GM12878 (cell line): ENCODE data around the gene PARN. TPM values are rescaled to one million over a fixed set of nuclear protein-coding genes. Genes with fewer than 3 reads are reported as not detected.
"Not testable (repeated sequence)": the region's sequence is repeated elsewhere in the genome, so short reads cannot be mapped to it uniquely, and the experiment has no call there.

ENCODE experiments used
- ATAC-seq: fragments of 200-7000 bp; cut with Tn5 transposase; 3 replicates; pipeline ENCODE4 v1.9.1; 2020; ENCODE audit warnings: mild to moderate bottlenecking, moderate library complexity
- BruUV-seq: library from RNA; stranded (reverse); fragments of 400-500 nt; replicated peaks from 2 replicates; lab custom pipeline; 2021; lab: Mats Ljungman, UMichigan
- CTCF ChIA-PET: fragments of 300-600 bp; sonication (Branson Sonifier 250); formaldehyde crosslinking; extraction: SDS; loops from one replicate; lab custom pipeline; 2021; ENCODE audit warnings: inconsistent platforms; lab: Yijun Ruan, JAX
- POLR2A ChIA-PET: fragments of 350-600 bp; formaldehyde crosslinking; extraction: SDS; loops from one replicate; lab custom pipeline; 2021; ENCODE audit warnings: inconsistent platforms; lab: Charles Lee
- RAD21 ChIA-PET: fragments of 300-600 bp; sonication (Branson Sonifier 250); formaldehyde crosslinking; loops from one replicate; lab custom pipeline; 2023; ENCODE audit warnings: antibody characterized with exemption; ENCODE audit not compliant: unreplicated experiment; lab: Charles Lee
- SMC1A ChIA-PET: fragments of 300-600 bp; sonication (Branson Sonifier 250); formaldehyde crosslinking; loops from one replicate; lab custom pipeline; 2023; ENCODE audit not compliant: unreplicated experiment, uncharacterized antibody; lab: Charles Lee
- DNase-seq: peaks from one replicate; pipeline ENCODE4 v3.0.0-alpha.2; 2011; ENCODE audit warnings: low read depth, low spot score
- FAIRE-seq: peaks from 3 replicates; lab custom pipeline; 2011; peaks lifted over from hg19 to GRCh38; lab: Jason Lieb, UNC
- H2AFZ ChIP-seq: 2 replicates; pipeline ENCODE4 v1.6.0; 2011; ENCODE audit warnings: low read depth, low read length, control low read depth; ENCODE audit not compliant: control insufficient read depth
- H3K27ac ChIP-seq: 2 replicates; pipeline ENCODE4 v1.5.1; 2011; ENCODE audit warnings: control low read depth; ENCODE audit not compliant: control insufficient read depth, insufficient read depth
- H3K27me3 ChIP-seq, 2 experiments: replicated peaks in 1 of 2; 2 replicates each; pipeline versions ENCODE4 v1.6.0 to v1.6.1; 2011; ENCODE audit warnings: low read length in 1 of 2; ENCODE audit not compliant: control insufficient read depth in 2 of 2, insufficient read depth in 2 of 2
- H3K36me3 ChIP-seq, 2 experiments: 2 replicates each; pipeline ENCODE4 v1.5.1; 2011; ENCODE audit warnings: low read length in 1 of 2; ENCODE audit not compliant: control insufficient read depth in 2 of 2, insufficient read depth in 2 of 2
- H3K4me1 ChIP-seq: 2 replicates; pipeline ENCODE4 v1.6.1; 2011; ENCODE audit warnings: mild to moderate bottlenecking, low read length, moderate library complexity, mixed read lengths; ENCODE audit not compliant: control insufficient read depth, insufficient read depth
- H3K4me2 ChIP-seq: 2 replicates; pipeline ENCODE4 v1.6.0; 2011; ENCODE audit warnings: control low read depth; ENCODE audit not compliant: control insufficient read depth, insufficient read depth
- H3K4me3 ChIP-seq: fragments of 200-600 bp; sonication (generic); 2 replicates; pipeline ENCODE4 v1.5.1; 2016
- H3K79me2 ChIP-seq: 2 replicates; pipeline ENCODE4 v1.6.0; 2011; ENCODE audit warnings: low read length; ENCODE audit not compliant: control insufficient read depth, insufficient read depth
- H3K9ac ChIP-seq: 2 replicates; pipeline ENCODE4 v1.8.0; 2011; ENCODE audit warnings: low read length, control low read depth, mixed read lengths; ENCODE audit not compliant: control insufficient read depth, insufficient read depth
- H3K9me3 ChIP-seq: replicated peaks from 3 replicates; pipeline ENCODE4 v1.5.1; 2011; ENCODE audit warnings: mild to moderate bottlenecking, low read length; ENCODE audit not compliant: control insufficient read depth, insufficient read depth
- H4K20me1 ChIP-seq: 2 replicates; pipeline ENCODE4 v1.6.0; 2011; ENCODE audit not compliant: control insufficient read depth, insufficient read depth
- EP300 ChIP-seq, 2 experiments: fragments of 150-350 bp in 1 of 2; IDR thresholded peaks; 2 replicates each; pipeline ENCODE4 v1.6.1; 2011 to 2012; ENCODE audit warnings: low read depth in 2 of 2, low read length in 2 of 2, borderline replicate concordance in 1 of 2, improper control_type of control experiment in 1 of 2, inconsistent platforms in 1 of 2; ENCODE audit not compliant: control insufficient read depth in 1 of 2
- PAX5 ChIP-seq: IDR thresholded peaks from 2 replicates; pipeline ENCODE4 v1.6.1; 2011; ENCODE audit warnings: low read depth, low read length, borderline replicate concordance
- REST ChIP-seq: IDR thresholded peaks from 2 replicates; pipeline ENCODE4 v1.6.1; 2012; ENCODE audit warnings: mild to moderate bottlenecking, low read depth, low read length
- ZNF592 ChIP-seq: fragments of 450-650 bp; IDR thresholded peaks from 2 replicates; pipeline ENCODE4 v1.6.1; 2017; ENCODE audit warnings: mild to moderate bottlenecking, moderate library complexity
- WGBS: methylation state at CpG from one replicate; pipeline ENCODE4 v1.1.6; 2016; ENCODE audit warnings: low lambda C conversion rate; ENCODE audit not compliant: insufficient replicate concordance, insufficient coverage; ENCODE audit errors: missing lambda C conversion rate; 5-methylcytosine and 5-hydroxymethylcytosine counted together
- in situ Hi-C: fragments of 300-500 bp; cut with MboI; formaldehyde crosslinking; loops from 9 replicates; pipeline ENCODE4 v1.14.3; 2018; ENCODE audit warnings: mixed read lengths
- intact Hi-C: fragments of 100-400 bp; cut with micrococcal nuclease; formaldehyde crosslinking; loops from one replicate; pipeline ENCODE4 v1.14.2; 2022; ENCODE audit not compliant: unreplicated experiment
- polyA plus RNA-seq, 11 experiments: library from polyadenylated mRNA; depleted of rRNA in 4 of 11; unstranded in 6 of 11; stranded (reverse) in 5 of 11; fragments of >200 nt; fragmentation: Nextera tagmentation in 4 of 11; fragmentation: Illumina TruSeq in 1 of 11; extraction: Ambion mirVana in 4 of 11; extraction: Trizol in 1 of 11; gene quantifications; 1 replicate in 1 of 11; 2 replicates in 10 of 11; pipeline versions ENCODE4 v1.2.1 to v1.2.3, GENCODE V29; 2011 to 2016; ENCODE audit warnings: inconsistent platforms in 2 of 11, missing spikeins in 2 of 11, low read depth in 1 of 11
- total RNA-seq, 4 experiments: library from RNA; depleted of rRNA in 3 of 4; stranded (reverse); fragments of >200 nt in 3 of 4; fragmentation: Illumina TruSeq in 1 of 4; extraction: Trizol in 1 of 4; gene quantifications; 2 replicates each; pipeline versions ENCODE4 v1.2.1 to v1.2.3, GENCODE V29; 2013 to 2021

Gene PARN
- total and polyA plus RNA-seq, 10 of the 15 experiments (the other 5 are each of a cell fraction or from before 2014, with no cell fraction given) = 15.6 to 77.3 (median 47.7) TPM

- POLR2A ChIA-PET = interaction anchor here (0.6 kb wide), 1 partner anchor 416 kb away, joined by 3 read pairs; no protein-coding TSS in a partner anchor
- FAIRE-seq = no peak
- WGBS = 93% methylated on average over 18 of the region's 18 CpGs
- Histone ChIP-seq H3K79me2 (no peaks in the 10 kb centered on the region), H3K36me3 (no peaks in the 10 kb centered on the region), H3K4me3 (no peak overlapping the region), H3K4me1 (no peaks in the 10 kb centered on the region), H4K20me1 (no peaks in the 10 kb centered on the region), H2AFZ (no peak overlapping the region), H3K27me3 (no peaks in the 10 kb centered on the region)
- SMC1A ChIA-PET = no interaction called here
- no peak for ATAC-seq
- in situ Hi-C loops = no loop called here
- CTCF ChIA-PET = no interaction called here
- RAD21 ChIA-PET = no interaction called here
- DNase-seq = no peak
- BruUV-seq = no TSS peak
- intact Hi-C loops = no loop called here
- no peak for TF ChIP-seq REST
- no peak for TF ChIP-seq PAX5
- no peak for TF ChIP-seq ZNF592
- TF ChIP-seq EP300 (IDR thresholded peaks at IDR 0.05; ENCODE audit: borderline replicate concordance in 1 of 2, control insufficient read depth in 1 of 2, low read depth in 2 of 2, low read length in 2 of 2) = no peak
- TF ChIP-seq, all 136 proteins: peak for 0
- Histone ChIP-seq H3K9ac (no peak overlapping the region), H3K9me3 (no peaks in the 10 kb centered on the region; the same call in 2 of the 3 replicates), H3K4me2 (no peak overlapping the region), H3K27ac (no peak overlapping the region)
Measured at GRCh38 chr16:14420721-14421488, 209.2 kb downstream of the PARN start.

GRCh38 chr16:14420243-14420642 lies 209.8 kb downstream of the PARN start:
- CTCF ChIA-PET, in situ Hi-C loops, H3K79me2 ChIP-seq, intact Hi-C loops, SMC1A ChIA-PET, H3K4me3 ChIP-seq, H3K27me3 ChIP-seq, H3K9ac ChIP-seq, RAD21 ChIA-PET, BruUV-seq, ATAC-seq, DNase-seq, H3K4me1 ChIP-seq, H4K20me1 ChIP-seq, H3K36me3 ChIP-seq, H3K4me2 ChIP-seq, H3K9me3 ChIP-seq, FAIRE-seq, H3K27ac ChIP-seq, H2AFZ ChIP-seq: not testable (repeated sequence)
- POLR2A ChIA-PET = interaction anchor here (0.6 kb wide), 1 partner anchor 415 kb away, joined by 3 read pairs; no protein-coding TSS in a partner anchor
- WGBS = 94% methylated on average over 4 of the region's 4 CpGs
